Measurements from ENCODE around the gene SLC47A1.
"Not testable (repeated sequence)": the region's sequence is repeated elsewhere in the genome, so short reads cannot be mapped to it uniquely, and the experiment has no call there.

The SLC47A1 gene

GRCh38 chr17:19523690-19524089 is 10.0 kb upstream of the SLC47A1 start:
- no peak for DNase-seq (ENCODE audit: low spot score)

GRCh38 chr17:19526950-19527349 is 6.7 kb upstream of the SLC47A1 start:
- DNase-seq (ENCODE audit: low spot score): not testable (repeated sequence)

GRCh38 chr17:19531780-19532501 is 1.7 kb upstream of the SLC47A1 start:
- no peak for DNase-seq (ENCODE audit: low spot score)

GRCh38 chr17:19533036-19533717 is 477 bp upstream of the SLC47A1 start:
- DNase-seq (ENCODE audit: low spot score): no peak

- DNase-seq (ENCODE audit: low spot score): peak; percentile 12
Observed at GRCh38 chr17:19534562-19535149, 1.0 kb downstream of the SLC47A1 start.

GRCh38 chr17:19537111-19537510 is 3.5 kb downstream of the SLC47A1 start:
- DNase-seq (ENCODE audit: low spot score): no peak

- no peak for DNase-seq (ENCODE audit: low spot score)
Observed at GRCh38 chr17:19538095-19539039, 4.7 kb downstream of the SLC47A1 start.

- DNase-seq (ENCODE audit: low spot score): no peak
Observed at GRCh38 chr17:19539040-19539399, 5.4 kb downstream of the SLC47A1 start.

- DNase-seq (ENCODE audit: low spot score): no peak
Observed at GRCh38 chr17:19539841-19540311, 6.2 kb downstream of the SLC47A1 start.

GRCh38 chr17:19540706-19541370 is 7.2 kb downstream of the SLC47A1 start:
- no peak for DNase-seq (ENCODE audit: low spot score)

GRCh38 chr17:19541445-19541844 is 7.8 kb downstream of the SLC47A1 start:
- no peak for DNase-seq (ENCODE audit: low spot score)

GRCh38 chr17:19542247-19542646 is 8.6 kb downstream of the SLC47A1 start:
- no peak for DNase-seq (ENCODE audit: low spot score)

- no peak for DNase-seq (ENCODE audit: low spot score)
Observed at GRCh38 chr17:19544366-19544765, 10.7 kb downstream of the SLC47A1 start.

- no peak for DNase-seq (ENCODE audit: low spot score)
Observed at GRCh38 chr17:19546289-19547065, 12.8 kb downstream of the SLC47A1 start.

GRCh38 chr17:19549746-19550623 is 16.3 kb downstream of the SLC47A1 start:
- no peak for DNase-seq (ENCODE audit: low spot score)

GRCh38 chr17:19551165-19551564 is 17.5 kb downstream of the SLC47A1 start:
- DNase-seq (ENCODE audit: low spot score): no peak

GRCh38 chr17:19551591-19552148 is 18.0 kb downstream of the SLC47A1 start:
- no peak for DNase-seq (ENCODE audit: low spot score)

- no peak for DNase-seq (ENCODE audit: low spot score)
Observed at GRCh38 chr17:19553036-19553435, 19.4 kb downstream of the SLC47A1 start.

- DNase-seq (ENCODE audit: low spot score): no peak
Observed at GRCh38 chr17:19554393-19554792, 20.7 kb downstream of the SLC47A1 start.

Data from LoVo (cell line).